DMS53 (cell line): ENCODE results near the gene EHMT1.
"Not testable (repeated sequence)": the region's sequence is repeated elsewhere in the genome, so short reads cannot be mapped to it uniquely, and the experiment has no call there.

Experiments
- DNase-seq: peaks from one replicate; lab custom pipeline; 2025; lab: John Stamatoyannopoulos, UW

Gene EHMT1

DNA sequence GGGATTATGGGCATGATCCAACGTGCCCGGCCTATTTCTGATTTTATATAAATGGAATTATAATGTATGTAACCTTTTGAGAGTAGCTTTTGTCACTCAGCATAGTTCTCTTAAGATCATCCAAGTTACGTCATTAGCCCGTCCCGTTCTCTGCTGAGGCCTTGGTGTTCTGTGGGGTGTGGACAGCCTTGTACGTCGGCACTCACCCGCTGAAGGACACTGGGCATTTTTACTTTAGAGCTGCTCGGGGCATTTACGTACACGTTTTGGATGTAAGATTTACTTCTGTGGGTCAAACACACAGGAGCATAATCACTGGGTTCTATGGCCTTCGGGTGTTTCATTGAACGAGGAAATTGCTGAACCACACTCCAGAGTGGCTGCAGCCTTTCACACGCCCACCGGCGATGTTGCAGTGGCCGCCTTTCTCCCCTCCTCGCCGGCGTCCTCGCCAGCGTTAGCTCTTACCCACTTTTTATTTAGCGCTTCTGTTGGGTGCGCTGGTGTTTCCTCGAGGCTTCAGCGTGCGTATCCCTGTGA, 101.8 kb downstream of the EHMT1 start:
- no peak for DNase-seq

DNA sequence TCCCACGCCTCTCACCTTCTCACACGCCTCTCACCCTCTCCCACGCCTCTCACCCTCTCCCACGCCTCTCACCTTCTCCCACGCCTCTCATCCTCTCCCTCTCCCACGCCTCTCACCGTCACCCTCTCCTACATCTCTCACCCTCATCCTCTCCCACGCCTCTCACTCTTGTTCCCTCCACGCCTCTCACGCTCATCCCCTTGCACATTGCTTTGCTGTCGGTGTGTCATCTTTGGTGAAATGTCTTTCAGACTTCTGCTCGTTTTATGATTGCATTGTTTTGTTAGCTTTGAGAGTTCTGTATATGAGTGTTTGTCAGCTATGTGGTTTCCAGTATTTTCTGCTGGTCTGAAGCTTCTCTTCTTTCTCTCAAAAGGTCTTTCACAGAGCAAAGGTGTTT, 102.7 kb downstream of the EHMT1 start:
- DNase-seq: no peak

DNA sequence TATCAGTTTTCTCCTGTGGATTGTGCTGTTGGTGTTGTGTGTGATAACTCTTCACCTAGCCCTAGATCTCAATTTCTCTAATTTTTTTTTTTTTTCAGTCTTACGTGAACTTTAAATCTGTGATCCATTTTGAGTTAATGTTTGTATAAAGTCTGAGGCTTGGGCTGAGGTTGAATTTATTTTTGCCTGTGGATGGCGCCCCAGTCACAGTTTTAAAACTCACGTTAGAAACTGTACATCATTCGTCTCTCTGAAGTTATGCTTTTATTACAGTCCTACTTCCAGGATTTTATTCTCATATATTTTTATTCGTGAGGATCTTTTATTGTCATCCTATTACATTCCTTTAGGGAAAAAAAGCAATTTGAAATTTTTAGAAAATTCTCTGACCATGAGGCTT, 103.1 kb downstream of the EHMT1 start:
- no peak for DNase-seq

DNA sequence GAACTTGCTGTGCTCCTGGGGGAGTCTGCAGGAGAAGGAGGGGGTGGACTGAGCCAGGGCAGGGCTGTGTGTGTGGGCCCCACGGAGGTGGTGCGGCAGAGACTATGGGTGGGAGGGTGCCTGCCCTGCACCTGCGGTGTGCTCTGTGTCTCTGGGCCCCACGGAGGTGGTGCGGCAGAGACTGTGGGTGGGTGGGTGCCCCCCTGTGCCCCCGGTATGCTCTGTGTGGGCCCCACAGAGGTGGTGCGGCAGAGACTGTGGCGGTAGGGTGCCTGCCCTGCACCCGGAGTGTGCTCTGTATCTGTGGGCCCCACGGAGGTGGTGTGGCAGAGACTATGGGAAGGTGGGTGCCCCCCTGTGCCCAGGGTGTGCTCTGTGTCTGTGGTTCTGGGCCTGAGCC, 103.7 kb downstream of the EHMT1 start:
- DNase-seq: no peak

DNA sequence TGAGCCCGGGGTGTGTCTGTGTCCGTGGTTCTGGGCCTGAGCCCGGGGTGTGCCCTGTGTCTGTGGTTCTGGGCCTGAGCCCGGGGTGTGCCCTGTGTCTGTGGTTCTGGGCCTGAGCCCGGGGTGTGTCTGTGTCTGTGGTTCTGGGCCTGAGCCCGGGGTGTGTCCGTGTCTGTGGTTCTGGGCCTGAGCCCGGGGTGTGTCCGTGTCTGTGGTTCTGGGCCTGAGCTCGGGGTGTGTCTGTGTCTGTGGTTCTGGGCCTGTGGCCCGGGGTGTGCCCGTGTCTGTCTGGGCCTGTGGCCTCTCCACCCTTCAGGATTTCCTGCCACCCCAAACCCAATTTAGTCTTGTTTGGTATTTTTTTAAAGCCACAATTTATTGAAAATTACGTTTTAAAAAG, 104.6 kb downstream of the EHMT1 start:
- DNase-seq: not testable (repeated sequence)

DNA sequence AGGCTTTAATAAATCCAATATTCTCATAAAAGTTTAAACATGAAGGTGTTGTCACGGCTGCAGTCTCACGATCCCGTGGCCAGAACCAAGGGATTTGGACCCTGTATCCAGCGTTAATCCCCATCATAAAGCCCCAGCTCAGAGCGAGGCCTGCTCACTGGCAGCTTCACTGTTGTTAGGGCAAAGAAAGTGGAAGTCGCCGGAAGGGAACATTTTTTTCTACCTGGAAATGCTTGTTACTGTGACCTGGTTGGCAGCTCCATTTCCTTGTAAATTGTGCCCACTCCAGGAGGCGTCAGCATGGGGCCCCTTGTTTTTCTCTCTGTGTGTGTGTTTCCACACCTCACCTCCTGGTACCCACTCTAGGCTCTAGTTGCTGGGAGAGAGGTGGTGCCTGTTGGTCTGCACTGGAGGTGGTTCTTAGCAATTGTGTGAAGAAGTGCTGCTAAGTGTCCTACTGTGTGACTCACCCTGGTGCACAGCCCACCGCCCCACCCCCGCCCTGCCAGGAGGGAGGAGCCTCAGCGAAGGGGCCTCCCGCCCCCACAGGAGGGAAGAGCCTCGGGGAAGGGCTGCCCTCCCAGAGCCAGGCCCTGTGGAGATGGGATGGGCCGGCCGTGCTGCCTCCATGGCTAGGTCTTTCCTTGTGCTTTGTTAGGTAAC, 105.1 kb downstream of the EHMT1 start:
- no peak for DNase-seq

DNA sequence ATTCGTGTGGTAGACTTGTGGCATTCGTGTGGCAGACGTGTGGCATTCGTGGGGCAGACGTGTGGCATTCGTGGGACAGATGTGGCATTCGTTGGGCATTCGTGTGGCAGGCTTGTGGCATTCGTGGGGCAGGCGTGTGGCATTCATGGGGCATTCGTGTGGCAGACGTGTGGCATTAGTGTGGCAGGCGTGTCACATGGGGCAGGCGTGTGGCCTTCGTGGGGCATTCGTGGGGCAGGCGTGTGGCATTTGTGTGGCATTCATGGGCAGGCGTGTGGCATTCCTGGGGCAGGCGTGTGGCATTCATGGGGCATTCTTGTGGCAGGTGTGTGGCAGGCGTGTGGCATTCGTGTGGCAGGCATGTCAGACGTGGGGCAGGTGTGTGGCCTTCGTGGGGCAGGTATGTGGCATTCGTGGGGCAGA, 106.0 kb downstream of the EHMT1 start:
- DNase-seq: peak; percentile 11

DNA sequence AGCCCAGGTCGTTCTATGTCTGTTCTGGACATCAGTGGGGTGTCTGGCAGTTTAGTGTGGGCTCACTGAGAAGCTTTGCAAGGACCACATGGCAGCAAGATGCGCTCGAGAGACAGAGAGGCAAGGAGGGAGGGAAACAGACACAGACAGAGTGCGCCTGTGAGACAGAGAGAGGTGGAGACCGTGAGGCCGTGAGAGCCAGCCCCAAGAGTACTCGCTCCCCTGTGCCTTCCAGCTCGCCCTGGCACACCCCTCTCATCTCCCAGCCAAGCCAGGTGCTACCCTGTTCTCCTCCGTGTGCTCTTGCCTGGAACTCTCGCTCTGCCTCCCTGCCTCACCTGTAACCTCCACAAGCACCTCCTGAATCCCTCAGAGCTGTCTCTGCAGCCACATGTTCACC, 106.8 kb downstream of the EHMT1 start:
- DNase-seq: no peak

DNA sequence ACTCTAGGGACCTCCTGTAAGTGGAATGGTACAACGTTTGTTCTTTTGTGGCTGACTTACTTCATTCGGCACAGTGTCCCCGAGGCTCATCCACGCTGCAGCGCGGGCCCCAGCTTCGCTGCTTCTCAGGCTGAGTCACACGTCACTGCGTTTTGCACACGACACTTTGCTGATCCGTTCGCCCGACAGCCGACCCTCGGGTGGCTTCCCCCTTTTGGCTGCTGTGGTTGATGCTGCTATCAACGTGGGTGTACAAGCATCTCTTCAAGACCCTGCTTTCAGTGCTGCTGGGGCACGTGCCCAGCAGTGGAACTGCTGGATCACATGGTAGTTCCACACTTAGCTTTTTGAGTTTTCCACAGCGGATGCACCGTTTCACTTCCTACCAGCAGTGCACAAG, 107.5 kb downstream of the EHMT1 start:
- DNase-seq: not testable (repeated sequence)

DNA sequence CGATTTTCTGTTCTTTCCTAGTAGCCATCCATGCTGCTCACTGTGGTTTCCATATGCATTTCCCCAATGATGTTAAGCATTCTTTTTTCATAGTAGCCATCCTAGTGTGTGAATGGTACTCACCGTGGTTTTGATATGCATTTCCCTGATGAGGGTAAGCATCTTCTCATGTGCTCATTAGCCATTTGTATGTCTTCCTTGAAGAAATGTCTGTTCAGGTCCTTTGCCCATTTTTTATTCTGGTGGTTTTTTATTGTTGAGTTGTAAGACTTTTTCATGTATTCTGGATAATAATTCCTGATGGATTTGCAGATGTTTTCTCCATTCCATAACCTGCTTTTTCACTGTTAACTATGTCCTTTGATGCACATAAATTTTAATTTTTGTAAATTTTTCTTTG, 108.0 kb downstream of the EHMT1 start:
- no peak for DNase-seq

DNA sequence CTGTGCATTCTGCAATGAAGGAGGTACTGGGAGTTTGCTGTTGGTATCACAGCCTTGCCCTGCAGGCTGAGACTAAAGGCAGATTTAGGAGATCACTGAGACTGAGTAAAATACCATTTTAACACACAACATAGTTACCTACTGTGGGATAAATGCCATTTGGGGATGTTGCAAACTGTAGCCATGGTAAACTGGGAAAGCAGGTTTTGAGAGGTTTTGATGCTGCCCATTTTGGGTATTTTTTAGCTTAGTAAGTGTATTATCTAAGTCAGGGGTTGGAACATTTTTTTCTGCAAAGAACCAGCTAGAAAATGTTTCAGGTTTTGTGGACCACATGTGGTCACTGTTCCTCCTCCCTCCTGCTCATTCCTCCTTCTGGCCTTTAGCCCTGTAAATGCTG, 108.9 kb downstream of the EHMT1 start:
- no peak for DNase-seq

DNA sequence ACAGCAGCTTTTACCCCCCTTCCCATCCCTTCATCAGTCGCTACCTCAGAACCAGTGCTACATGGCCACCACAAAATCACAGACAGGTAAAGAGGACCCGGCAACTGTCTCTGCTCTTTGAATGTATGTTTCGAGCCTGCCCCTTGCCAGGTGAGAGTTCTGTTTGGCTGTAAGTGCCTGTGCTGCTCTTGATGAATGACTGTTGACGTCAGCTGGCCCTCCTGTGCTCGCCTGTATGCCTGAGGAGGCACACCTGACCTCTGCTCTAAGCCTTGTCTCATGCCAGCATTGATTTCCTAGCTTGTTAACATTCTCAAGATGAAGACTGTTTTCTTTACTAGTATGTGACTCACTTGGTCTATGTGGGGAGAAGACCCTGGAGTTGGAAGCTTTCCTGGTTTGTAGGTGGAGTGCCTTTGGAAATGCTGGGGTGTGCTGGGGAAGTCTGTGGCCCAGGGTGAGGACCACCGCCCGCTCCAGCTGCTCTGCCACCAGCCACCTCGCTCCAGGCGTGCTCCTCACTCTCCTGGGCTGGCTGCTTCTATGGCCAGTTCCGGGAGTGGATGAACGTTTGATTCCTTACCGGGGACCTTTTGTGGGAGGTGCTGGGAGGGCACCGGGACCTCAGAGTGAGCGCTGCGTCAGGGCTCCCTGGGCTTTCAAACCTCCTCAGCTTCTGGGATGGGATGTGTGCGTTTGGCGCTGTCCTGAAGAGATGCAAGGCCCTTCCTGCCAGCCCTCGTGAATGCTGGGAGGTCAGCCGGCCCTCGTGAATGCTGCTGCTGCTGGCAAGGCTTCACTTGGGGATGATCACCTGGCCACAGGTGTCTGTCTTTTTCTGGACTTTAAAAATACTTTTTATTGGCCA, 109.9 kb downstream of the EHMT1 start:
- DNase-seq: no peak

DNA sequence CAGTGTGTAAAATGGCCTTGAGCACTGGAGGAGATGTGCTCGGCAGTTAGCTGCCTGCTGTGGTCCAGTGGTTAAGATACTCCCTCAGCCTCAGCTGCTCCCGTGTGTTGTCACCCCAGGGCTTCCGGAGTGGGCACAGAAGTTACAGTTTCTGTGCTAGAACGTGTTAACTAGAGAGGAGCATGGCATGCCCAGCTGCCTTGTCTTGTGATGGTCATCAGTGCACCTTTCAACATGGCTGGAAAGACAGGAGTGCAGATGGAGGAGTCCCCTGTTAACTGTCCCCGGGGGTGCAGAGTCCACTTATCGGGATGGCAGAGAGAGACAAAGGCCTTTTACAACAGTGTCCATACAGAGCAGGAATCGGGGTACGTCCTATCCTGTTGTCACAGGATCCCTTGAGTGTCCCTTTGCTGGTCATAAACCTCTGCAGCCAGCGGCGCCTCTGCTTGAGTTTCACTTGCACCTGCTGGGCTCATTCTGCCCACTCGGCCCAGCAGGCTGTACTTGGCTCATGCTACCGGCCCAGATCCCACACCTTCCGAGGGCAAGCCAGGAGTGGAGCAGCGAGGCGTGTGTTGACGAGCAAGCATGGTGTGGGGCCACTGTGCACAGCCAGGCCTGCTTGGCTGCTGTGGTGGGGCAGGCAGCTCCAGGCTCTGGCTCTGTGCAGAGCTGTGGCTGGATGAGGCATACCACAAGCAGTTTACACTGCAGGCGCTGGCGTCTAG, 112.6 kb downstream of the EHMT1 start:
- DNase-seq: no peak

DNA sequence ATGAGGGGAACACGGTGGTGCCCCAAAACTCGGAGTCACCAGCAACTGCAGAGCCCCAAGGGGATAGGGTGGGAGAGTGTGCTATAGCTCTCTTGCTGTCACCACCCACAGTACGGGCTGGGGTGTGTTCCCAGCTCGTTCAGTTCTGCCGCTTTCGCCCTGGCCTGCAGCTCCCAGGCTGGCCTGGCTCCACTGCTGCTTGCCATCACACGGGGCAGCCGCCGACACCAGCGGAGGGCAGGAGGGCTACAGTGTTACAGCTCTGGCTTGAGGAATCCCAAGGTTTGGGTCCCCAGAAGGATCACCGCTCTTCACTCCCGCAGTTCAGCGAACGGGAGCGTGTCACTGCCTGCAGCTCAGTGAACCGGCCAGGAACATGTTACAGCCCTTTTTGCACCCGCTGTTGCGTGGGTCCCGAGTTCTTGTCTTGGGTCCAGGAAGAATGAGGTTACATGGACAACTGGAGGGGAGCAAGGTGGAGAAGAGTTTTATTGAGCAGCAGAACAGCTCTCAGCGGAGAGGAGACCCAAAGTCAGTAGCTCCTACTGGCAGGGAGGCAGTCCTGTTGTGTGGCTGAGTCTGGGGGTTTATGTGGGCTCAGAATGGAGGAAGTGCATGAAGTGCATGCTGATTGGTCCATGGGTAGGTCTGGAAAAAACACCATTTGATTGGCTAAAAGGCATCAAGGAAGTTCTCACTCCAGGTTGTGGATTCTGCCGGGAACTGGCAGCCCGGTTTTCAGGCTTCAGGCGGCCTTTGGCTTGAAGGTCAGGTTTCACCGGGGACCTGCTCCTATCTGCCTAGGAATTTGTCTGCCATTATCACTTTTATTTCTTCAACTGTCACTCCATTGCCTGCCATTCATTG, 113.4 kb downstream of the EHMT1 start:
- no peak for DNase-seq

DNA sequence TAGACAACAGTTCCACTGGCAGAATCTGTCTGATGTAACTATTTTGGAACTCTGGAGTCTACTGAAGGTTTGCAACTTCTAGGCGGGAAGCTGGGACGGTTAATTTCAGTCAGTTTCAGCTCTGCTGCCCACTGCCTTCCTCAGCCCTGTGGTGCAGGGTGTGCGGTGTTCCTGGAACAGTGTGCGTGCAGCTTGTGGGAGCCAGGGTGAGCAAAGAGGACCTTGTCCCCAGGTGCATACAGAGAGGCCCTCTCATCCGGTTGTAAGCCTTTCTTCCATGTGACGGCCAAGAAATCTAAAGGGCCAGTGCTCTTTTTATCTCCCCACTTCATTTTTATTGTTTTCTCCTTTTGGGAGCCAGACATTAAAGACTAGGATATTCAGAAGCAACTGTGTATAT, 114.6 kb downstream of the EHMT1 start:
- DNase-seq: no peak

DNA sequence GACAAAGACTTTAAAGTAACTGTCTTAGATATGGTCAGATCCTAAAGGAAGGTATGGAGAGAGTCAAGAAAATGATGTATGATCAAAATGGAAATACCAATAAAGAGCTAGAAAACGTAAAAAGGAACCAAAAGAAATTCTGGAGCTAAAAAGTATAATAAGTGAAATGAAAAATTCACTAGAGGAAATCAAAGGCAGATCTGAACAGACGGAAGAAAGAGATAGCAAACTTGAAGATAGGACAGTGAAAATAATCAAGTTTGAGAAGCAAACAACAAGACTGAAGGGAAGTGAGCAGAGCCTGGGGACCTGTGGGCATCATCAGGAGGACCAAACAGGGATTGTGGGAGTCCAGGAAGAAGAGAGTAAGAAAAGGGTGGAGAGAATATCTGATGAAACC, 115.4 kb downstream of the EHMT1 start:
- no peak for DNase-seq

DNA sequence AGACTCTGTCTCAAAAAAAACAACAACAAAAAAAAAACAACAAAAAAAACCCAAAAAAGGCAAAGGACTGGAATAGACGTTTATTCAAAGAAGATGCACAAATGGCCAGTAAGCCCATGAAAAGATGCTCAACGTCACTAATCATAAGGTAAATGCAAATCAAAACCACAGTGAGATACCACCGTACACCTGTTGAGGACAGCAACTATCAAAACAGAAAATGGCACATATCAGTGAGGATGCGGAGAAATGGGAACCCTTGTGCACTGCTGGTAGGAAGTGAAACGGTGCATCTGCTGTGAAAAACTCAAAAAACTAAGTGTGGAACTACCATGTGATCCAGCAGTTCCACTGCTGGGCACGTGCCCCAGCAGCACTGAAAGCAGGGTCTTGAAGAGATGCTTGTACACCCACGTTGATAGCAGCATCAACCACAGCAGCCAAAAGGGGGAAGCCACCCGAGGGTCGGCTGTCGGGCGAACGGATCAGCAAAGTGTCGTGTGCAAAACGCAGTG, 119.4 kb downstream of the EHMT1 start:
- not testable (repeated sequence) for DNase-seq

DNA sequence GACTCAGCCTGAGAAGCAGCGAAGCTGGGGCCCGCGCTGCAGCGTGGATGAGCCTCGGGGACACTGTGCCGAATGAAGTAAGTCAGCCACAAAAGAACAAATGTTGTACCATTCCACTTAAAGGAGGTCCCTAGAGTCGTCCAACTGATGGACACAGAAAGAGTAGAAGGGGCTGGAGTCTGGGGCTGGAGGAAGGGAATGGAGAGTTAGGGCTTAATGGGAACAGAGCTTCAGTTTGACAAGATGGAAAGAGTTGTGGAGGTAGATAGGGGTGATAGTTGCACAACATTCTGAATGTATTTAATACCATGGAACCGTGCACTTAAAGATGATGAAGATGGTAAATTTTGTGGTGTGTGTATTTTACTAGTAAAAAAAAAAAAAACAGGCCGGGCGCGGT, 119.9 kb downstream of the EHMT1 start:
- DNase-seq: no peak

DNA sequence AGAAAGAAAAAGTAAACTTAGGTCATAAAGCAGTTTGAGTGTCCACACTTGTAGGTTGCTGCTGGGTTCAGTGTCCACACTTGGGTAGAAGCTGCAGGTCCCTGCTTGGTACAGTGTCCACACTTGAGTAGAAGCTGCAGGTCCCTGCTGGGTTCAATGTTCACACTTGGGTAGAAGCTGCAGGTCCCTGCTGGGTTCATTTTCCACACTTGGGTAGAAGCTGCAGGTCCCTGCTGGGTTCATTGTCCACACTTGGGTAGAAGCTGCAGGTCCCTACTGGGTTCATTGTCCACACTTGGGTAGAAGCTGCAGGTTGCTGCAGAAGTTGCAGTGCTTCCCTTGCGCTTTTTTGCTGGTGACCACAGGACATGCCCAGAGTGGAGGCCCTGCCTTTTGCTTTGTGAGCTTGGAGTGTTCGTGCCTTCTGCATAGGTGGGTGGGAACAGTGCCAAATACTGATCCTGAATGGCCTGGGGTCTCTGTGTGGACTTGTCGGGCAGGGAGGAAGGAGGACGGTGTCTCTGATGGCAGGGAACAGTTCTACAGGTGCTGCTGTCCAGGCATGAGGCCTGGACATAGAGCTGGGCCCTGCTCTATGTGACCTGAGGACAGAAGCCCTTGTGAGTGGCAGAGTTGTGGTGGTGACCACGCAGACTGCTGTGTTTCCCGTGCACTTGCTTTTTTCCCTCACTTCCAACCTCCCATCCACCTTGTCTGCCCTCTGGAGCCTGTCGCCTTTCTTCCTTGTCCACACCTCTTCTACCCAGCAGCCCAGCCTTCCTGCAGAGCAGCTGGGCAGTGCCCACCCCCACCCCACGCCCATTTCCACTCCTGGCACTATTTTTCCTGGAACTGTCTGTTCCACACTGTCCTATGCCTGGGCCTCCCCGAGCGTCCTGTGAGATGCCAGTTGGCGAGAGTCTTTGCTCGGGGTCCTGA, 120.8 kb downstream of the EHMT1 start:
- no peak for DNase-seq

DNA sequence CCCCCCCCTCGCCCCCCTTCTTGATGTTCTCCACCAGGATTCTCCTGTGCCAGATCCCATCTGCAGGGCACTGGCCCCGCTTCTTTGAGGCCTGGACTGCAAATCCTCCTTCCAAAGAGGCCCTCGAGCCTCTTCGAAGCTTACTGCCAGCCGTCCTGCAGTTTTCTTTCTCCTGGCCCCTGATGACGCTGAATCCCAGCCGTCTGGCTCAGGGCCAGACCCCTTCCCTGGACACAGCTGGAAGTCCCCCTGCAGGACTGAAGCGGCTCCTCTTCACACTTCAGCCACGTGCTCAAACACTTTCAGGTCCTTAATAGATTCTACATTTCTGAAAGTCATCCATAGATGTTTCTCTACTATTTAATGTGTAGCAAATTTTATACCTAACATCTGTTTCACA, 121.5 kb downstream of the EHMT1 start:
- no peak for DNase-seq
